Hepatocyte (in vitro differentiated cells): ENCODE measurements around the gene ATXN2. TPM values are rescaled to one million over a fixed set of nuclear protein-coding genes. Genes with fewer than 3 reads are reported as not detected.
A peak's percentile ranks its signal among the peaks of the same experiment; 100 is the strongest.

Experiments
- DNase-seq: peaks from one replicate; pipeline ENCODE4 v3.0.0-alpha.2; 2016; ENCODE audit warnings: low spot score
- H2AFZ ChIP-seq: fragments of 200-600 bp; sonication (generic); 2 replicates; pipeline ENCODE4 v1.6.0; 2016; ENCODE audit warnings: antibody characterized with exemption, mild to moderate bottlenecking
- H3K27ac ChIP-seq: fragments of 200-600 bp; sonication (generic); 2 replicates; pipeline ENCODE4 v1.5.1; 2016; ENCODE audit warnings: mild to moderate bottlenecking
- H3K27me3 ChIP-seq: fragments of 200-600 bp; sonication (generic); 2 replicates; pipeline ENCODE4 v1.6.1; 2016
- H3K36me3 ChIP-seq: fragments of 200-600 bp; sonication (generic); replicated peaks from 2 replicates; pipeline ENCODE4 v1.5.1; 2016; ENCODE audit warnings: low read depth; ENCODE audit not compliant: insufficient read depth
- H3K4me1 ChIP-seq: fragments of 200-600 bp; sonication (generic); 2 replicates; pipeline ENCODE4 v1.5.1; 2016; ENCODE audit warnings: mild to moderate bottlenecking, moderate library complexity; ENCODE audit not compliant: insufficient read depth
- H3K4me2 ChIP-seq: fragments of 200-600 bp; sonication (generic); 2 replicates; pipeline ENCODE4 v1.6.0; 2016
- H3K4me3 ChIP-seq: fragments of 200-600 bp; sonication (generic); 2 replicates; pipeline ENCODE4 v1.5.1; 2016; ENCODE audit warnings: mild to moderate bottlenecking
- H3K79me2 ChIP-seq: fragments of 200-600 bp; sonication (generic); 2 replicates; pipeline ENCODE4 v1.6.0; 2017; ENCODE audit warnings: mild to moderate bottlenecking
- H3K9me2 ChIP-seq: fragments of 200-600 bp; sonication (generic); replicated peaks from 2 replicates; pipeline ENCODE4 v1.6.0; 2017; ENCODE audit warnings: mild to moderate bottlenecking; ENCODE audit not compliant: insufficient read depth
- H3K9me3 ChIP-seq: fragments of 200-600 bp; sonication (generic); 2 replicates; pipeline ENCODE4 v1.5.1; 2016; ENCODE audit warnings: low read depth, mild to moderate bottlenecking
- H4K20me1 ChIP-seq: fragments of 200-600 bp; sonication (generic); 2 replicates; pipeline ENCODE4 v1.6.0; 2016; ENCODE audit warnings: mild to moderate bottlenecking; ENCODE audit not compliant: insufficient read depth, poor library complexity, severe bottlenecking
- EZH2 ChIP-seq: fragments of 200-600 bp; sonication (generic); IDR thresholded peaks from 2 replicates; pipeline ENCODE4 v1.6.1; 2016; ENCODE audit warnings: antibody characterized with exemption, mild to moderate bottlenecking, borderline replicate concordance
- EZH2phosphoT487 ChIP-seq: fragments of 200-600 bp; sonication (generic); IDR thresholded peaks from one replicate; pipeline ENCODE4 v1.6.1; 2018; ENCODE audit warnings: antibody characterized with exemption, mild to moderate bottlenecking, low read depth, moderate library complexity; ENCODE audit not compliant: unreplicated experiment, severe bottlenecking
- WGBS: methylation state at CpG from one replicate; pipeline ENCODE4 v1.1.6; 2016; ENCODE audit warnings: low lambda C conversion rate; ENCODE audit errors: missing lambda C conversion rate; 5-methylcytosine and 5-hydroxymethylcytosine counted together
- polyA plus RNA-seq: library from polyadenylated mRNA; unstranded; fragments of >200 nt; fragmentation: Nextera tagmentation; extraction: Ambion mirVana; gene quantifications from 2 replicates; pipeline ENCODE4 v1.2.1, GENCODE V29; 2016
- total RNA-seq: library from RNA; depleted of rRNA; stranded (reverse); fragments of >200 nt; gene quantifications from 2 replicates; pipeline ENCODE4 v1.2.3, GENCODE V29; 2014
- TF ChIP-seq, protein P1 (sequence below): fragments of 200-600 bp; sonication (generic); IDR thresholded peaks from 2 replicates; pipeline ENCODE4 v1.5.1; 2016; ENCODE audit warnings: antibody characterized with exemption, mild to moderate bottlenecking; ENCODE audit not compliant: poor library complexity

The ATXN2 gene
- total and polyA plus RNA-seq, 2 experiments from 2014 or later, result 36.9 to 47.9 TPM

- Histone ChIP-seq H3K79me2 (peaks cover 39% of the 10 kb centered on the region), H3K4me2 (peak overlapping the region; percentile 11), H3K27ac (peak overlapping the region; percentile 20), H2AFZ (no peak overlapping the region), H3K36me3 (no peaks in the 10 kb centered on the region), H4K20me1 (peaks cover 3% of the 10 kb centered on the region), H3K27me3 (no peaks in the 10 kb centered on the region), H3K4me1 (peaks cover 20% of the 10 kb centered on the region), H3K4me3 (no peak overlapping the region), H3K9me3 (no peaks in the 10 kb centered on the region), H3K9me2 (no peaks in the 10 kb centered on the region)
- TF ChIP-seq EZH2phosphoT487, result no peak
- no peak for TF ChIP-seq EZH2
- TF ChIP-seq, protein P1, sequence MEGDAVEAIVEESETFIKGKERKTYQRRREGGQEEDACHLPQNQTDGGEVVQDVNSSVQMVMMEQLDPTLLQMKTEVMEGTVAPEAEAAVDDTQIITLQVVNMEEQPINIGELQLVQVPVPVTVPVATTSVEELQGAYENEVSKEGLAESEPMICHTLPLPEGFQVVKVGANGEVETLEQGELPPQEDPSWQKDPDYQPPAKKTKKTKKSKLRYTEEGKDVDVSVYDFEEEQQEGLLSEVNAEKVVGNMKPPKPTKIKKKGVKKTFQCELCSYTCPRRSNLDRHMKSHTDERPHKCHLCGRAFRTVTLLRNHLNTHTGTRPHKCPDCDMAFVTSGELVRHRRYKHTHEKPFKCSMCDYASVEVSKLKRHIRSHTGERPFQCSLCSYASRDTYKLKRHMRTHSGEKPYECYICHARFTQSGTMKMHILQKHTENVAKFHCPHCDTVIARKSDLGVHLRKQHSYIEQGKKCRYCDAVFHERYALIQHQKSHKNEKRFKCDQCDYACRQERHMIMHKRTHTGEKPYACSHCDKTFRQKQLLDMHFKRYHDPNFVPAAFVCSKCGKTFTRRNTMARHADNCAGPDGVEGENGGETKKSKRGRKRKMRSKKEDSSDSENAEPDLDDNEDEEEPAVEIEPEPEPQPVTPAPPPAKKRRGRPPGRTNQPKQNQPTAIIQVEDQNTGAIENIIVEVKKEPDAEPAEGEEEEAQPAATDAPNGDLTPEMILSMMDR, result no peak
- no peak for DNase-seq
- WGBS, result 71% methylated on average over 14 of the region's 14 CpGs
Observed at GRCh38 chr12:111409780-111410430, 189.2 kb downstream of the ATXN2 start.

GRCh38 chr12:111409403-111409779 is 189.7 kb downstream of the ATXN2 start:
- H3K9me2 ChIP-seq, result no peaks in the 10 kb centered on the region
- TF ChIP-seq EZH2phosphoT487, result no peak
- TF ChIP-seq, protein P1, result no peak
- no peak for TF ChIP-seq EZH2
- no peaks in the 10 kb centered on the region for H3K9me3 ChIP-seq
- WGBS, result 81% methylated on average over 15 of the region's 15 CpGs
- H3K4me2 ChIP-seq, result peak overlapping the region; percentile 11
- H3K4me3 ChIP-seq, result no peak overlapping the region
- H3K79me2 ChIP-seq, result peaks cover 39% of the 10 kb centered on the region
- peaks cover 20% of the 10 kb centered on the region for H3K4me1 ChIP-seq
- H4K20me1 ChIP-seq, result peaks cover 3% of the 10 kb centered on the region
- H3K27me3 ChIP-seq, result no peaks in the 10 kb centered on the region
- no peak overlapping the region for H3K27ac ChIP-seq
- no peak overlapping the region for H2AFZ ChIP-seq
- no peaks in the 10 kb centered on the region for H3K36me3 ChIP-seq
- DNase-seq, result no peak

DNA sequence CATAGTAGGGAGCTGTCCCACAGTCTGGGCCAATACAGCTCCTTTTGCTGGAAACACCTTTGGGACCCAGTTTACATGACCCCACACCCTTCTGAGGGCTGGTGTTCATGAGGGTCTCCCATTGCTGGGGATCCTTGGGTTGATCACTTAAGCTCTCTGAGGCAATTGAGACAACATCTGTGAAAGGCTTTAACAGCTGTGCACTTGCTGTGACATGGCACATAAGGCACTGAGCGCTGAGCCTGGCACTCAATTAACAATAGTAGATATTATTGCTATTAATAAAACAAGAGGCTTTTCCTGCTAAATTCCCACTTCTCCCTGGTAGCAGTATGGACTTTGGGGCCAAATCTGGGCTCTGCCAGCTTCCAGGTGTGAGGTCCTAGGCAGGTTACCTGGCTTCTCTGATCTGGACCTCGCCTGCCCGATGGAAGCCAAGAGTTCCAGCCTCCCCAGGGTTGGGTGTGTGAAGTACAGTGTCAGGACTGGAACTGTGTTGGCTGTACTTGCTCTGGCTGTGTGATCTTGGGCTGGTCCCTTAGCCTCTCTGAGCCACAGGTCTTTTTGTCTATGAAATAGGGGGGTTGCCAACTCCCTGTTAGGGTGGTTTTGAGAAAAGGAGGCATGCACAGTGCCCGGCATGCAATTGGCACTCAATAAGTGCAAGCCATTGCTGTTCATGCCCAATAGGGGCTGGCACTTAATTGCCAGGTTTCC is 190.3 kb downstream of the ATXN2 start:
- WGBS, result 98% methylated on average over 4 of the region's 4 CpGs
- peaks cover 39% of the 10 kb centered on the region for H3K79me2 ChIP-seq
- peaks cover 20% of the 10 kb centered on the region for H3K4me1 ChIP-seq
- H3K36me3 ChIP-seq, result no peaks in the 10 kb centered on the region
- no peaks in the 10 kb centered on the region for H3K27me3 ChIP-seq
- peaks cover 3% of the 10 kb centered on the region for H4K20me1 ChIP-seq
- H3K4me3 ChIP-seq, result no peak overlapping the region
- no peak overlapping the region for H2AFZ ChIP-seq
- no peaks in the 10 kb centered on the region for H3K9me3 ChIP-seq
- H3K4me2 ChIP-seq, result peak overlapping the region; percentile 11
- H3K9me2 ChIP-seq, result no peaks in the 10 kb centered on the region
- TF ChIP-seq, protein P1, result no peak
- TF ChIP-seq EZH2, result no peak
- no peak for TF ChIP-seq EZH2phosphoT487
- no peak overlapping the region for H3K27ac ChIP-seq
- no peak for DNase-seq
